GM12801 (cell line): ENCODE data around the gene PCSK1N.

ENCODE experiments used
- CTCF ChIP-seq: IDR thresholded peaks from one replicate; pipeline ENCODE4 v1.5.1; 2011; ENCODE audit warnings: control low read depth; ENCODE audit not compliant: insufficient read length; ENCODE audit errors: extremely low read depth

Gene PCSK1N

GRCh38 chrX:48782795-48783194, 52.6 kb downstream of the PCSK1N start:
- no peak for TF ChIP-seq CTCF

GRCh38 chrX:48782216-48782615, 53.2 kb downstream of the PCSK1N start:
- no peak for TF ChIP-seq CTCF

GRCh38 chrX:48781705-48782104, 53.7 kb downstream of the PCSK1N start:
- no peak for TF ChIP-seq CTCF
